A673 (cell line): Measurements from ENCODE around the gene PRR15. TPM values are rescaled to one million over a fixed set of nuclear protein-coding genes. Genes with fewer than 3 reads are reported as not detected.

Experiments
- BruUV-seq: library from RNA; stranded (reverse); fragments of 400-500 nt; replicated peaks from 2 replicates; lab custom pipeline; 2021; lab: Mats Ljungman, UMichigan
- CTCF ChIA-PET: fragments of 300-600 bp; sonication (Branson Sonifier 250); formaldehyde crosslinking; loops from one replicate; lab custom pipeline; 2022; ENCODE audit warnings: antibody characterized with exemption; lab: Charles Lee
- POLR2A ChIA-PET: fragments of 300-600 bp; sonication (Branson Sonifier 250); formaldehyde crosslinking; loops from one replicate; lab custom pipeline; 2022; ENCODE audit warnings: antibody characterized with exemption; ENCODE audit not compliant: low non-redundant PET; lab: Charles Lee
- DNase-seq: peaks from one replicate; pipeline ENCODE4 v3.0.0-alpha.2; 2015; ENCODE audit warnings: low spot score
- H3K27ac ChIP-seq: fragments of 200-600 bp; sonication (generic); 2 replicates; pipeline ENCODE4 v1.5.1; 2016; ENCODE audit warnings: mixed run types, low read depth, mild to moderate bottlenecking, mixed read lengths, antibody characterized with exemption, low read length; ENCODE audit not compliant: poor library complexity, severe bottlenecking
- H3K27me3 ChIP-seq: fragments of 200-600 bp; sonication (generic); replicated peaks from 2 replicates; pipeline ENCODE4 v1.6.1; 2017; ENCODE audit warnings: mixed run types, low read depth, mild to moderate bottlenecking, mixed read lengths, antibody characterized with exemption, low read length; ENCODE audit not compliant: insufficient read depth, poor library complexity
- H3K36me3 ChIP-seq: fragments of 200-600 bp; sonication (generic); 2 replicates; pipeline ENCODE4 v1.6.1; 2016; ENCODE audit warnings: mixed run types, mild to moderate bottlenecking, mixed read lengths, antibody characterized with exemption, low read length; ENCODE audit not compliant: insufficient read depth, poor library complexity, severe bottlenecking
- H3K4me1 ChIP-seq: fragments of 200-600 bp; sonication (generic); 2 replicates; pipeline ENCODE4 v1.6.1; 2017; ENCODE audit warnings: mixed run types, mild to moderate bottlenecking, mixed read lengths, antibody characterized with exemption, low read length; ENCODE audit not compliant: insufficient read depth, poor library complexity, severe bottlenecking
- H3K4me3 ChIP-seq: fragments of 200-600 bp; sonication (generic); 2 replicates; pipeline ENCODE4 v1.5.1; 2016; ENCODE audit warnings: low read depth, mixed run types, mild to moderate bottlenecking, mixed read lengths, low read length; ENCODE audit not compliant: poor library complexity, severe bottlenecking
- H3K9me3 ChIP-seq: fragments of 200-600 bp; sonication (generic); 2 replicates; pipeline ENCODE4 v1.6.1; 2016; ENCODE audit warnings: mixed run types, low read depth, mild to moderate bottlenecking, mixed read lengths, antibody characterized with exemption, low read length; ENCODE audit not compliant: poor library complexity, severe bottlenecking
- EZH2 ChIP-seq: fragments of 200-600 bp; sonication (generic); IDR thresholded peaks from 2 replicates; pipeline ENCODE4 v1.6.1; 2017; ENCODE audit warnings: borderline replicate concordance, low read depth, mild to moderate bottlenecking, mixed read lengths, antibody characterized with exemption, low read length; ENCODE audit not compliant: poor library complexity, severe bottlenecking
- intact Hi-C: fragments of 100-400 bp; cut with micrococcal nuclease; formaldehyde crosslinking; loops from one replicate; pipeline ENCODE4 v1.10.0; 2022; ENCODE audit not compliant: unreplicated experiment
- total RNA-seq: library from RNA; stranded (reverse); gene quantifications from 2 replicates; pipeline ENCODE4 v1.2.3, GENCODE V29; 2021
- TF ChIP-seq, protein P1 (sequence below): fragments of 300-800, 200-600 bp; sonication (generic); conservative IDR thresholded peaks from 2 replicates; pipeline ENCODE4 v1.5.1; 2017; ENCODE audit warnings: low read depth, mild to moderate bottlenecking, antibody characterized with exemption, low read length, moderate library complexity, mixed read lengths

PRR15 gene
- total RNA-seq, 1 experiment from 2014 or later, result 0.17 TPM

DNA sequence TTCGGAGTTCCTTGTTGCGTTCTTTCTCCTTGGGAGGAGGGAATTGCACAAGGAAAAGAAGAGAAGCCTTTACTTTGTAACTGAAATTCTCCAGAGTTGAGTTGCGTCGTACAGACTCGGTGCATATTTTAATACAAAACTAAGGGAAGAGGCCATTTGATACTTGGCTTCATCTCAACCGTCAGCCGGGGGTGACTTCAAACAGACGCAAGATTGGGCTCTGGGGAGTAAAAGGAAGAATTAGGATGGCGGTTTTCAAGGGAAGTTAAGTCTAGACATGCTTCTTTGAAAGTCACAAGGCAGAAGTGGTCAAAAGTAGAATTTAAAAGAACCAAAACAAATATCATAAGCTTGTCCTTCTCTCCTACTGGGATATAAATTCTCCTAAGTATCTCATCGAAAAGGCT, 1.6 kb downstream of the PRR15 start:
- intact Hi-C loops, result no loop called here
- BruUV-seq, result no TSS peak
- H3K4me3 ChIP-seq, result peak overlapping the region; percentile 53
- peaks cover 16% of the 10 kb centered on the region for H3K4me1 ChIP-seq
- TF ChIP-seq EZH2, result no peak
- TF ChIP-seq, protein P1, sequence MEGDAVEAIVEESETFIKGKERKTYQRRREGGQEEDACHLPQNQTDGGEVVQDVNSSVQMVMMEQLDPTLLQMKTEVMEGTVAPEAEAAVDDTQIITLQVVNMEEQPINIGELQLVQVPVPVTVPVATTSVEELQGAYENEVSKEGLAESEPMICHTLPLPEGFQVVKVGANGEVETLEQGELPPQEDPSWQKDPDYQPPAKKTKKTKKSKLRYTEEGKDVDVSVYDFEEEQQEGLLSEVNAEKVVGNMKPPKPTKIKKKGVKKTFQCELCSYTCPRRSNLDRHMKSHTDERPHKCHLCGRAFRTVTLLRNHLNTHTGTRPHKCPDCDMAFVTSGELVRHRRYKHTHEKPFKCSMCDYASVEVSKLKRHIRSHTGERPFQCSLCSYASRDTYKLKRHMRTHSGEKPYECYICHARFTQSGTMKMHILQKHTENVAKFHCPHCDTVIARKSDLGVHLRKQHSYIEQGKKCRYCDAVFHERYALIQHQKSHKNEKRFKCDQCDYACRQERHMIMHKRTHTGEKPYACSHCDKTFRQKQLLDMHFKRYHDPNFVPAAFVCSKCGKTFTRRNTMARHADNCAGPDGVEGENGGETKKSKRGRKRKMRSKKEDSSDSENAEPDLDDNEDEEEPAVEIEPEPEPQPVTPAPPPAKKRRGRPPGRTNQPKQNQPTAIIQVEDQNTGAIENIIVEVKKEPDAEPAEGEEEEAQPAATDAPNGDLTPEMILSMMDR, result no peak
- H3K36me3 ChIP-seq, result no peaks in the 10 kb centered on the region
- peak; percentile 26 for DNase-seq
- H3K27ac ChIP-seq, result no peak overlapping the region
- no peaks in the 10 kb centered on the region for H3K9me3 ChIP-seq
- peaks cover 79% of the 10 kb centered on the region for H3K27me3 ChIP-seq
- CTCF ChIA-PET, result no interaction called here
- POLR2A ChIA-PET, result no interaction called here

DNA sequence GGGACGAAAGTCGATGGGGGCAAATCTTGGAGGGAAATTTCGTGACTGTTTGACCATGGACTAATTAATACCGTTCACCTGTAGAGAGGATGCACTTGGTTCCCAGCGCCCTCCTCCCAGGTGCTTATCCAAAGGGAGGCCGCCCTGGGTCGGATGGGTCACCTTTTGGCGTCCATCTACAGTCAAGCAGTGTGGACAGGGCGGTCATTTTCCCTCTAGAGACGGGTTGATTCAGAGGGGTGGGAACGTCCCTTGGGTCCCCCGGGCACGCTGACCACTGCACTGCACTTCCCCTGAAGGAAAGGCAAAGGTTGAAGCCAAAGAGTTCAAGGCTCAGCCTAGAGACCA, 2.0 kb downstream of the PRR15 start:
- CTCF ChIA-PET, result no interaction called here
- H3K4me3 ChIP-seq, result peak overlapping the region; percentile 53
- DNase-seq, result no peak
- H3K27me3 ChIP-seq, result peaks cover 79% of the 10 kb centered on the region
- TF ChIP-seq, protein P1, result no peak
- TF ChIP-seq EZH2, result no peak
- BruUV-seq, result no TSS peak
- H3K36me3 ChIP-seq, result no peaks in the 10 kb centered on the region
- POLR2A ChIA-PET, result no interaction called here
- H3K4me1 ChIP-seq, result peaks cover 16% of the 10 kb centered on the region
- intact Hi-C loops, result no loop called here
- no peaks in the 10 kb centered on the region for H3K9me3 ChIP-seq
- H3K27ac ChIP-seq, result no peak overlapping the region

DNA sequence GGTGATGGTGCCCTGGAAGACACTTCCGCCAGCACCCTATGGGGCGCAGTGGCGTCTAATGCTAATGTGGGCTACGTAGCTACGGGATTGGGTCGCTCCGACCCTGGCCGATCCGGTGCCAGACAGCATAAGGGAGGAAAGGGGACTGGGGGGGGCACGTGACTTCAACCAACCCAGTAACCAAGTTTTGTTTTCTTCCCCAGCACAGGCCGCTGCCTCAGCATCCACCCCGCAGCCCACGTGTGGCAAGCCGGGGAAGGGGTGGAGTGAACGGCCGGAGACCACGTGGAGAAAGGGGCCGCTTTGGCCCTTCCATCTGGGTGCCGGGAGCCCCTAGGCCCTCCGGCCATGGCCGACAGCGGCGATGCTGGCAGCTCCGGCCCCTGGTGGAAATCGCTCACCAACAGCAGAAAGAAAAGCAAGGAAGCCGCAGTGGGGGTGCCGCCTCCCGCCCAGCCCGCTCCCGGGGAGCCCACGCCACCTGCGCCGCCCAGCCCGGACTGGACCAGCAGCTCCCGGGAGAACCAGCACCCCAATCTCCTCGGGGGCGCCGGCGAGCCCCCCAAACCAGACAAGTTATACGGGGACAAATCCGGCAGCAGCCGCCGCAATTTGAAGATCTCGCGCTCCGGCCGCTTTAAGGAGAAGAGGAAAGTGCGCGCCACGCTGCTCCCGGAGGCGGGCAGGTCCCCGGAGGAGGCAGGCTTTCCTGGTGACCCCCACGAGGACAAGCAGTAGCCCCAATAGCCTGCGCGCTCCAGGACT, 2.5 kb downstream of the PRR15 start:
- Histone ChIP-seq H3K9me3 (no peaks in the 10 kb centered on the region), H3K36me3 (no peaks in the 10 kb centered on the region), H3K4me1 (peaks cover 16% of the 10 kb centered on the region), H3K27ac (no peak overlapping the region), H3K4me3 (peak overlapping the region; percentile 45), H3K27me3 (peaks cover 79% of the 10 kb centered on the region)
- no TSS peak for BruUV-seq
- TF ChIP-seq, protein P1, result no peak
- peak; percentile 45 for TF ChIP-seq EZH2
- peak; percentile 21 for DNase-seq
- intact Hi-C loops, result no loop called here
- ChIA-PET POLR2A (no interaction called here), CTCF (no interaction called here)
